ENCODE data around the gene GNB4.
A peak's percentile ranks its signal among the peaks of the same experiment; 100 is the strongest.

- peak in 1 of 3 experiments; percentile 9 for TF ChIP-seq CTCF (IDR thresholded peaks at IDR 0.05)
- TF ChIP-seq POLR2A (IDR thresholded peaks at IDR 0.05): no peak
- no peak for TF ChIP-seq POLR2AphosphoS5 (IDR thresholded peaks at IDR 0.05; ENCODE audit: insufficient read depth in 1 of 2, low read depth in 1 of 2)
Measured at GRCh38 chr3:179421500-179421899, 29.8 kb downstream of the GNB4 start.

Data from vagina (tissue), 2 donors.